SU-DHL-6 (cell line): ENCODE results near the gene TWNK.

Experiments
- CTCF ChIP-seq: fragments of 200-600 bp; sonication (generic); IDR thresholded peaks from one replicate; pipeline ENCODE4 v1.5.1; 2017; ENCODE audit warnings: antibody characterized with exemption, mild to moderate bottlenecking, low read length, moderate library complexity; ENCODE audit not compliant: insufficient read depth, poor library complexity, severe bottlenecking
- EZH2phosphoT487 ChIP-seq: fragments of 200-600 bp; sonication (generic), shearing (Covaris generic); conservative IDR thresholded peaks from 2 replicates; pipeline ENCODE4 v1.6.1; 2018; ENCODE audit warnings: mild to moderate bottlenecking, antibody characterized with exemption, low read length, moderate library complexity, mixed read lengths

- TF ChIP-seq CTCF: no peak
- TF ChIP-seq EZH2phosphoT487: no peak
These were observed 16.2 kb upstream of the TWNK start for GRCh38 chr10:100970914-100971811.
